ENCODE data around the gene APBB1.

APBB1 gene

DNA sequence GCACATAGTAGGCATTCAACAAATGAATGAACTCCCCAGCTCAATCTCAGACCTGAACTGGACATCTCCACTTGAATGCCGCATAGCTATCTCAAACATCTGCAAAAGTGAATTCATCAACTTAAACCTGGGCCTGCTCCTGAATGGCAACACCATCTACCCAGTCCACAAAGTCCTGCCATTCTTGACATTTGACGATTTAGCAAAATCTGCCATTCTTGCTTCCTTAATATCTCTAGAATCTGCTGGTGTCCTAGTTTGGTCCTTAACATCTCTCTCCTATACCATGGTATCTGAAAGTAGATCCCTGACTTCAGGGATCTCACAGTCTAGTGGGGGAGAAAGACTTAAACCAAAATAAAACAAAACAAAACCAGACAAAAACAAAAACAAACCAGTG is 34.3 kb upstream of the APBB1 start:
- TF ChIP-seq CTCF (conservative IDR thresholded peaks at IDR 0.05; ENCODE audit: low read length), result no peak

GRCh38 chr11:6452219-6452618 is 33.3 kb upstream of the APBB1 start:
- no peak overlapping the region for H3K4me3 ChIP-seq (ENCODE audit: low read length)
- peak; percentile 26 for DNase-seq (ENCODE audit: low read depth)
- TF ChIP-seq CTCF (conservative IDR thresholded peaks at IDR 0.05; ENCODE audit: low read length), result no peak

More for the DNA sequence above, 34.3 kb upstream of the APBB1 start:
- H3K4me3 ChIP-seq (ENCODE audit: low read length), result no peak overlapping the region
- DNase-seq (ENCODE audit: low read depth), result no peak

- H3K4me3 ChIP-seq (ENCODE audit: low read length), result no peak overlapping the region
- no peak for TF ChIP-seq CTCF (conservative IDR thresholded peaks at IDR 0.05; ENCODE audit: low read length)
- no peak for DNase-seq (ENCODE audit: low read depth)
Measured at GRCh38 chr11:6448574-6448973, 29.7 kb upstream of the APBB1 start.

DNA sequence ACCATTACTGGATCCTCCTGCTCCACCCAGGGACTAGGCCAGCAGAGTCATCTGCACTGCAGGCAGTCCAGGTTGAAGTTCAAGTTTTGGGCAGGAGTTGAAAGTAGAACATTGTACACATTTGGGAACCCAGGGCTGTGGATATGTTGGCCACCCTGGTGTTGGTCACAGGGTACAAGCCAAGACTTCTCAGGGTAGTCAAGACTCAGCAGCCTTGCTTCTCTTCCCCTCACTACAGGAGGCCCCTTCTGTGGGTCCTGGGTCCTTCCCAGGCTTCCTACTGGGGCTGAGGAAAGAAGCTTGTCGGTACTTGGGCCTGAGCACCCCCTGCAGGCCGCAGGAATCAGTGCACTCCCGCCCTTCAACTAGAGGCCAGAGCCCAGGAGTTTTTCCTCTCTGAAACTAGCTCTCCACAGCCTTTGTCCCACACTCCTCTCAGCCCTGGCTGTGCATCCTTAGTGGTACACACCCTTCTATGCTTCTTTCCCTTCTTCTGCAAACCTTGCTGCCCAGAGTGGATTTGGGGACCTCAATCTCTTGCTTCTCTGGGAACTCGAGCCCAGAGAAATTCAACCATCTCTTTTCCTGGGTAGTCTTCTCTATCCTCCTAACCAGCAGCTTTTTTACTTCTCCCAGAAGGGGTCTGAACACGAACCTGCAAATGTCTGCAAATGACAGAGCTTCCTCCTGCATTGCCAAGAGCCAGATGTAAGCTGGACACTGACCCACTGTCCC is 24.5 kb upstream of the APBB1 start:
- peak; percentile 86 for TF ChIP-seq CTCF (conservative IDR thresholded peaks at IDR 0.05; ENCODE audit: low read length)
- no peak overlapping the region for H3K4me3 ChIP-seq (ENCODE audit: low read length)
- peak; percentile 56 for DNase-seq (ENCODE audit: low read depth)

DNA sequence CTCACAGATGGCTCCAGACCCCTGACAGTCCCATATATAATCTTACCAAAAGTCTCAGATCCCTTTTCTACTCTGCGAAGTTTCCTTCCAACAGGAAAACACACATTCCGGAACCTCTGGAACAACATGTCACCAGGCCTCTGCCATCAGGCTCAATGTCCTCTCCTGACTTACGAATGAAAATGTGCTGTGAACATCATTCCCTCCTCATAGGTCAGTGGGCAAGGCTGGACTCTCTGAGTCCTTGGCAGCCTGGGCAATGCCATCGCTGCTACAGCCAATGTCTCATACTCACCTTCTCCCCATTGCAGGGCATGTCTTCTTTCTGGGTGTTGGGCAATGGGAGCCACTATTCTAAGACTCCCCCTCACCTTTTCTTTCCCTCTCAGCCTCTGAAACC is 23.5 kb upstream of the APBB1 start:
- no peak overlapping the region for H3K4me3 ChIP-seq (ENCODE audit: low read length)
- no peak for TF ChIP-seq CTCF (conservative IDR thresholded peaks at IDR 0.05; ENCODE audit: low read length)
- no peak for DNase-seq (ENCODE audit: low read depth)

- DNase-seq (ENCODE audit: low read depth), result no peak
- no peak within 1 kb of the TSS for H3K4me3 ChIP-seq (ENCODE audit: low read length)
- no peak for TF ChIP-seq CTCF (conservative IDR thresholded peaks at IDR 0.05; ENCODE audit: low read length)
Measured at GRCh38 chr11:6440906-6441358, 22.0 kb upstream of the APBB1 start, which contains the start of gene HPX. HPX (minus strand) TSS chr11:6440987; CDS start chr11:6440963, 24 bp downstream.

DNA sequence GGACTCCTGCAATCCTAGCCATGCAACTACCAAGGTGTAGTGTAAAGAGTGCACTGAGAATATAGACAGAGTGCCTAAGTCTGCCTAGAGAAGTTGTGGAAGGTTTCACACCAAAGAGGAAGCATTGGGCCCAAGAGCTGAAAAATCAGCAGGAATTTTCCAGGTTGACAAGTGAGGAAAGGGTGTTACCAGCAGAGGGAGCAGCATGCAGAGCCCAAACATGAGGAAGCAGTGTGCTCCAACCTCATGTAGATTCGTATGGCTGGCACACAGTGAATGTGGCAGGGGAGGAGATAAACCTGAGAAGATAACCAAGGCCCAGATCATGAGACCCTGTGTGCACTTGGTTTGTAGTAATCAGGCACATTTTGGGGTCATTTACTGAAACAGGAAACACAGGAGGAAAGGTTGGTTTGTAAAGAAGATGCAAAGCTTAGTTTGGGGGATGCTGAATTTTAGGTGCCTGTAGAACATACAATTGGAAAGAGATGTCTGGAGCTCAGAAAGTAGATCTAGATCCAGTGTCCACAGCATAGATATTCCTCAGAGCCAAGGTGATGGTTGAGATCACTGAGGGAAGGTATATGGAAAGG is 20.2 kb upstream of the APBB1 start:
- peak; percentile 60 for DNase-seq (ENCODE audit: low read depth)
- no peak overlapping the region for H3K4me3 ChIP-seq (ENCODE audit: low read length)
- peak; percentile 87 for TF ChIP-seq CTCF (conservative IDR thresholded peaks at IDR 0.05; ENCODE audit: low read length)
